SH-SY5Y (cell line): ENCODE measurements around the gene PAPPA2.

Experiments
- GATA2 ChIP-seq: IDR thresholded peaks from 2 replicates; pipeline ENCODE4 v1.6.1; 2011; ENCODE audit warnings: mild to moderate bottlenecking, low read depth, low read length
- GATA3 ChIP-seq: IDR thresholded peaks from 2 replicates; pipeline ENCODE4 v1.6.1; 2011; ENCODE audit warnings: low read depth, mild to moderate bottlenecking, low read length, moderate library complexity

GRCh38 chr1:176656257-176656995 lies 193.5 kb downstream of the PAPPA2 start:
- TF ChIP-seq GATA2 (no peak), GATA3 (no peak)
